HEK293 (cell line): Measurements from ENCODE around the gene TSPAN17.

Source experiments
- EGR2 ChIP-seq: fragments of 450-650 bp; formaldehyde crosslinking; IDR thresholded peaks from 2 replicates; pipeline ENCODE4 v1.5.1; 2016; ENCODE audit warnings: low read depth, missing biosample characterization, missing genetic modification characterization
- GLIS1 ChIP-seq: fragments of 450-650 bp; formaldehyde crosslinking; IDR thresholded peaks from 2 replicates; pipeline ENCODE4 v1.5.1; 2016; ENCODE audit warnings: missing biosample characterization, missing genetic modification characterization
- IKZF3 ChIP-seq: fragments of 450-650 bp; IDR thresholded peaks from 2 replicates; pipeline ENCODE4 v1.5.0; 2018; ENCODE audit warnings: missing biosample characterization, mild to moderate bottlenecking, missing genetic modification characterization, moderate library complexity
- ZBTB17 ChIP-seq: fragments of 450-650 bp; formaldehyde crosslinking; IDR thresholded peaks from 2 replicates; pipeline ENCODE4 v1.5.1; 2016; ENCODE audit warnings: missing biosample characterization, missing genetic modification characterization
- ZNF394 ChIP-seq: fragments of 450-650 bp; formaldehyde crosslinking; IDR thresholded peaks from 2 replicates; pipeline ENCODE4 v1.5.1; 2016; ENCODE audit warnings: missing biosample characterization, missing genetic modification characterization, mild to moderate bottlenecking, moderate library complexity, borderline replicate concordance
- ZNF404 ChIP-seq: fragments of 450-650 bp; formaldehyde crosslinking; IDR thresholded peaks from 2 replicates; pipeline ENCODE4 v1.5.1; 2017; ENCODE audit warnings: missing biosample characterization, missing genetic modification characterization
- ZNF600 ChIP-seq: fragments of 450-650 bp; formaldehyde crosslinking; IDR thresholded peaks from 2 replicates; pipeline ENCODE4 v1.5.1; 2016; ENCODE audit warnings: missing biosample characterization, missing genetic modification characterization
- ZNF626 ChIP-seq: fragments of 450-650 bp; sonication (Bioruptor Pico); formaldehyde crosslinking; IDR thresholded peaks from 2 replicates; pipeline ENCODE4 v1.5.1; 2018; ENCODE audit warnings: missing biosample characterization, missing genetic modification characterization, inconsistent platforms
- ZNF677 ChIP-seq: fragments of 450-650 bp; IDR thresholded peaks from 2 replicates; pipeline ENCODE4 v1.5.0; 2018; ENCODE audit warnings: missing biosample characterization, mild to moderate bottlenecking, missing genetic modification characterization, moderate library complexity
- TF ChIP-seq, protein P1 (sequence below): fragments of 450-650 bp; formaldehyde crosslinking; IDR thresholded peaks from 2 replicates; pipeline ENCODE4 v1.5.1; 2016; ENCODE audit warnings: missing biosample characterization, missing genetic modification characterization, borderline replicate concordance
- TF ChIP-seq, protein P2 (sequence below): fragments of 450-650 bp; formaldehyde crosslinking; conservative IDR thresholded peaks from 2 replicates; pipeline ENCODE4 v1.5.1; 2016; ENCODE audit warnings: low read depth, missing biosample characterization, missing genetic modification characterization
- TF ChIP-seq, protein P3 (sequence below): fragments of 450-650 bp; formaldehyde crosslinking; IDR thresholded peaks from 2 replicates; pipeline ENCODE4 v1.5.1; 2016; ENCODE audit warnings: missing biosample characterization, missing genetic modification characterization
- TF ChIP-seq, protein P4 (sequence below): sonication (generic); formaldehyde crosslinking; IDR thresholded peaks from 2 replicates; pipeline ENCODE4 v1.8.1; 2022; ENCODE audit warnings: mild to moderate bottlenecking, moderate library complexity, missing genetic modification reagents
- TF ChIP-seq, protein P5 (sequence below): fragments of 450-650 bp; formaldehyde crosslinking; IDR thresholded peaks from 2 replicates; pipeline ENCODE4 v1.5.1; 2016; ENCODE audit warnings: missing biosample characterization, missing genetic modification characterization, borderline replicate concordance
- TF ChIP-seq, protein P6 (sequence below): fragments of 450-650 bp; formaldehyde crosslinking; IDR thresholded peaks from 2 replicates; pipeline ENCODE4 v1.5.1; 2016; ENCODE audit warnings: missing biosample characterization, missing genetic modification characterization, borderline replicate concordance

The TSPAN17 gene

DNA sequence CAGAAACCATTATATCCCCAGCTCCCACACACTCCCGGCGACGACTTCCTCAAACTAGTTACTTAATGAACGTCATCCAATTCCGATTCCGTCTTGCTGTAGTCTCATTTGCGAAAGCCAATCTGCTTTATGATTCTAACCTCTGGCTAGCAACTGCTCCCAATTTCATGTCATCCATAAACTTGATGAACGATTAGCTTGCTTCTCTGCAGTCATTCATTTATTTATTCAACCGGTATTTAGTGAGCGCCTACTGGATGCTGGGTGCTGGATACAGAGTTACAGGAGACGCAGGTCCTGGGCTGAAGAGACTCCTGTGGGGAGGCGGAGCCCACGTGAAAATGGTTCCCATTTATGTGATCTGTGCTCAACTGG, 46.2 kb downstream of the TSPAN17 start (continued):
- TF ChIP-seq, protein P1, sequence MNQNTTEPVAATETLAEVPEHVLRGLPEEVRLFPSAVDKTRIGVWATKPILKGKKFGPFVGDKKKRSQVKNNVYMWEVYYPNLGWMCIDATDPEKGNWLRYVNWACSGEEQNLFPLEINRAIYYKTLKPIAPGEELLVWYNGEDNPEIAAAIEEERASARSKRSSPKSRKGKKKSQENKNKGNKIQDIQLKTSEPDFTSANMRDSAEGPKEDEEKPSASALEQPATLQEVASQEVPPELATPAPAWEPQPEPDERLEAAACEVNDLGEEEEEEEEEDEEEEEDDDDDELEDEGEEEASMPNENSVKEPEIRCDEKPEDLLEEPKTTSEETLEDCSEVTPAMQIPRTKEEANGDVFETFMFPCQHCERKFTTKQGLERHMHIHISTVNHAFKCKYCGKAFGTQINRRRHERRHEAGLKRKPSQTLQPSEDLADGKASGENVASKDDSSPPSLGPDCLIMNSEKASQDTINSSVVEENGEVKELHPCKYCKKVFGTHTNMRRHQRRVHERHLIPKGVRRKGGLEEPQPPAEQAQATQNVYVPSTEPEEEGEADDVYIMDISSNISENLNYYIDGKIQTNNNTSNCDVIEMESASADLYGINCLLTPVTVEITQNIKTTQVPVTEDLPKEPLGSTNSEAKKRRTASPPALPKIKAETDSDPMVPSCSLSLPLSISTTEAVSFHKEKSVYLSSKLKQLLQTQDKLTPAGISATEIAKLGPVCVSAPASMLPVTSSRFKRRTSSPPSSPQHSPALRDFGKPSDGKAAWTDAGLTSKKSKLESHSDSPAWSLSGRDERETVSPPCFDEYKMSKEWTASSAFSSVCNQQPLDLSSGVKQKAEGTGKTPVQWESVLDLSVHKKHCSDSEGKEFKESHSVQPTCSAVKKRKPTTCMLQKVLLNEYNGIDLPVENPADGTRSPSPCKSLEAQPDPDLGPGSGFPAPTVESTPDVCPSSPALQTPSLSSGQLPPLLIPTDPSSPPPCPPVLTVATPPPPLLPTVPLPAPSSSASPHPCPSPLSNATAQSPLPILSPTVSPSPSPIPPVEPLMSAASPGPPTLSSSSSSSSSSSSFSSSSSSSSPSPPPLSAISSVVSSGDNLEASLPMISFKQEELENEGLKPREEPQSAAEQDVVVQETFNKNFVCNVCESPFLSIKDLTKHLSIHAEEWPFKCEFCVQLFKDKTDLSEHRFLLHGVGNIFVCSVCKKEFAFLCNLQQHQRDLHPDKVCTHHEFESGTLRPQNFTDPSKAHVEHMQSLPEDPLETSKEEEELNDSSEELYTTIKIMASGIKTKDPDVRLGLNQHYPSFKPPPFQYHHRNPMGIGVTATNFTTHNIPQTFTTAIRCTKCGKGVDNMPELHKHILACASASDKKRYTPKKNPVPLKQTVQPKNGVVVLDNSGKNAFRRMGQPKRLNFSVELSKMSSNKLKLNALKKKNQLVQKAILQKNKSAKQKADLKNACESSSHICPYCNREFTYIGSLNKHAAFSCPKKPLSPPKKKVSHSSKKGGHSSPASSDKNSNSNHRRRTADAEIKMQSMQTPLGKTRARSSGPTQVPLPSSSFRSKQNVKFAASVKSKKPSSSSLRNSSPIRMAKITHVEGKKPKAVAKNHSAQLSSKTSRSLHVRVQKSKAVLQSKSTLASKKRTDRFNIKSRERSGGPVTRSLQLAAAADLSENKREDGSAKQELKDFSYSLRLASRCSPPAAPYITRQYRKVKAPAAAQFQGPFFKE (tag by site-specific recombination), result no peak
- TF ChIP-seq ZNF394 (tag by site-specific recombination) (no peak), EGR2 (tag by site-specific recombination) (no peak; the same call in none of the 2 replicates), ZNF626 (tag by site-specific recombination) (no peak), ZNF677 (tag by site-specific recombination) (no peak), GLIS1 (tag by site-specific recombination) (peak; percentile 58), ZNF404 (tag by site-specific recombination) (no peak), ZBTB17 (peak; percentile 71), IKZF3 (tag by site-specific recombination) (0 out of 2 replicates have a peak, but pooled peaks have one; percentile 6), ZNF600 (peak; percentile 85; the same call in 1 of the 2 replicates)
- TF ChIP-seq, protein P2, sequence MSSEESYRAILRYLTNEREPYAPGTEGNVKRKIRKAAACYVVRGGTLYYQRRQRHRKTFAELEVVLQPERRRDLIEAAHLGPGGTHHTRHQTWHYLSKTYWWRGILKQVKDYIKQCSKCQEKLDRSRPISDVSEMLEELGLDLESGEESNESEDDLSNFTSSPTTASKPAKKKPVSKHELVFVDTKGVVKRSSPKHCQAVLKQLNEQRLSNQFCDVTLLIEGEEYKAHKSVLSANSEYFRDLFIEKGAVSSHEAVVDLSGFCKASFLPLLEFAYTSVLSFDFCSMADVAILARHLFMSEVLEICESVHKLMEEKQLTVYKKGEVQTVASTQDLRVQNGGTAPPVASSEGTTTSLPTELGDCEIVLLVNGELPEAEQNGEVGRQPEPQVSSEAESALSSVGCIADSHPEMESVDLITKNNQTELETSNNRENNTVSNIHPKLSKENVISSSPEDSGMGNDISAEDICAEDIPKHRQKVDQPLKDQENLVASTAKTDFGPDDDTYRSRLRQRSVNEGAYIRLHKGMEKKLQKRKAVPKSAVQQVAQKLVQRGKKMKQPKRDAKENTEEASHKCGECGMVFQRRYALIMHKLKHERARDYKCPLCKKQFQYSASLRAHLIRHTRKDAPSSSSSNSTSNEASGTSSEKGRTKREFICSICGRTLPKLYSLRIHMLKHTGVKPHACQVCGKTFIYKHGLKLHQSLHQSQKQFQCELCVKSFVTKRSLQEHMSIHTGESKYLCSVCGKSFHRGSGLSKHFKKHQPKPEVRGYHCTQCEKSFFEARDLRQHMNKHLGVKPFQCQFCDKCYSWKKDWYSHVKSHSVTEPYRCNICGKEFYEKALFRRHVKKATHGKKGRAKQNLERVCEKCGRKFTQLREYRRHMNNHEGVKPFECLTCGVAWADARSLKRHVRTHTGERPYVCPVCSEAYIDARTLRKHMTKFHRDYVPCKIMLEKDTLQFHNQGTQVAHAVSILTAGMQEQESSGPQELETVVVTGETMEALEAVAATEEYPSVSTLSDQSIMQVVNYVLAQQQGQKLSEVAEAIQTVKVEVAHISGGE (tag by site-specific recombination), result peak; percentile 80
- TF ChIP-seq, protein P3, sequence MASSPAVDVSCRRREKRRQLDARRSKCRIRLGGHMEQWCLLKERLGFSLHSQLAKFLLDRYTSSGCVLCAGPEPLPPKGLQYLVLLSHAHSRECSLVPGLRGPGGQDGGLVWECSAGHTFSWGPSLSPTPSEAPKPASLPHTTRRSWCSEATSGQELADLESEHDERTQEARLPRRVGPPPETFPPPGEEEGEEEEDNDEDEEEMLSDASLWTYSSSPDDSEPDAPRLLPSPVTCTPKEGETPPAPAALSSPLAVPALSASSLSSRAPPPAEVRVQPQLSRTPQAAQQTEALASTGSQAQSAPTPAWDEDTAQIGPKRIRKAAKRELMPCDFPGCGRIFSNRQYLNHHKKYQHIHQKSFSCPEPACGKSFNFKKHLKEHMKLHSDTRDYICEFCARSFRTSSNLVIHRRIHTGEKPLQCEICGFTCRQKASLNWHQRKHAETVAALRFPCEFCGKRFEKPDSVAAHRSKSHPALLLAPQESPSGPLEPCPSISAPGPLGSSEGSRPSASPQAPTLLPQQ (tag by site-specific recombination), result no peak
- TF ChIP-seq, protein P4, sequence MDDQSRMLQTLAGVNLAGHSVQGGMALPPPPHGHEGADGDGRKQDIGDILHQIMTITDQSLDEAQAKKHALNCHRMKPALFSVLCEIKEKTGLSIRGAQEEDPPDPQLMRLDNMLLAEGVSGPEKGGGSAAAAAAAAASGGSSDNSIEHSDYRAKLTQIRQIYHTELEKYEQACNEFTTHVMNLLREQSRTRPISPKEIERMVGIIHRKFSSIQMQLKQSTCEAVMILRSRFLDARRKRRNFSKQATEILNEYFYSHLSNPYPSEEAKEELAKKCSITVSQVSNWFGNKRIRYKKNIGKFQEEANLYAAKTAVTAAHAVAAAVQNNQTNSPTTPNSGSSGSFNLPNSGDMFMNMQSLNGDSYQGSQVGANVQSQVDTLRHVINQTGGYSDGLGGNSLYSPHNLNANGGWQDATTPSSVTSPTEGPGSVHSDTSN (CRISPR knock-in tag), result no peak
- TF ChIP-seq, protein P5, sequence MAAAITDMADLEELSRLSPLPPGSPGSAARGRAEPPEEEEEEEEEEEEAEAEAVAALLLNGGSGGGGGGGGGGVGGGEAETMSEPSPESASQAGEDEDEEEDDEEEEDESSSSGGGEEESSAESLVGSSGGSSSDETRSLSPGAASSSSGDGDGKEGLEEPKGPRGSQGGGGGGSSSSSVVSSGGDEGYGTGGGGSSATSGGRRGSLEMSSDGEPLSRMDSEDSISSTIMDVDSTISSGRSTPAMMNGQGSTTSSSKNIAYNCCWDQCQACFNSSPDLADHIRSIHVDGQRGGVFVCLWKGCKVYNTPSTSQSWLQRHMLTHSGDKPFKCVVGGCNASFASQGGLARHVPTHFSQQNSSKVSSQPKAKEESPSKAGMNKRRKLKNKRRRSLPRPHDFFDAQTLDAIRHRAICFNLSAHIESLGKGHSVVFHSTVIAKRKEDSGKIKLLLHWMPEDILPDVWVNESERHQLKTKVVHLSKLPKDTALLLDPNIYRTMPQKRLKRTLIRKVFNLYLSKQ (tag by site-specific recombination), result no peak
- TF ChIP-seq, protein P6, sequence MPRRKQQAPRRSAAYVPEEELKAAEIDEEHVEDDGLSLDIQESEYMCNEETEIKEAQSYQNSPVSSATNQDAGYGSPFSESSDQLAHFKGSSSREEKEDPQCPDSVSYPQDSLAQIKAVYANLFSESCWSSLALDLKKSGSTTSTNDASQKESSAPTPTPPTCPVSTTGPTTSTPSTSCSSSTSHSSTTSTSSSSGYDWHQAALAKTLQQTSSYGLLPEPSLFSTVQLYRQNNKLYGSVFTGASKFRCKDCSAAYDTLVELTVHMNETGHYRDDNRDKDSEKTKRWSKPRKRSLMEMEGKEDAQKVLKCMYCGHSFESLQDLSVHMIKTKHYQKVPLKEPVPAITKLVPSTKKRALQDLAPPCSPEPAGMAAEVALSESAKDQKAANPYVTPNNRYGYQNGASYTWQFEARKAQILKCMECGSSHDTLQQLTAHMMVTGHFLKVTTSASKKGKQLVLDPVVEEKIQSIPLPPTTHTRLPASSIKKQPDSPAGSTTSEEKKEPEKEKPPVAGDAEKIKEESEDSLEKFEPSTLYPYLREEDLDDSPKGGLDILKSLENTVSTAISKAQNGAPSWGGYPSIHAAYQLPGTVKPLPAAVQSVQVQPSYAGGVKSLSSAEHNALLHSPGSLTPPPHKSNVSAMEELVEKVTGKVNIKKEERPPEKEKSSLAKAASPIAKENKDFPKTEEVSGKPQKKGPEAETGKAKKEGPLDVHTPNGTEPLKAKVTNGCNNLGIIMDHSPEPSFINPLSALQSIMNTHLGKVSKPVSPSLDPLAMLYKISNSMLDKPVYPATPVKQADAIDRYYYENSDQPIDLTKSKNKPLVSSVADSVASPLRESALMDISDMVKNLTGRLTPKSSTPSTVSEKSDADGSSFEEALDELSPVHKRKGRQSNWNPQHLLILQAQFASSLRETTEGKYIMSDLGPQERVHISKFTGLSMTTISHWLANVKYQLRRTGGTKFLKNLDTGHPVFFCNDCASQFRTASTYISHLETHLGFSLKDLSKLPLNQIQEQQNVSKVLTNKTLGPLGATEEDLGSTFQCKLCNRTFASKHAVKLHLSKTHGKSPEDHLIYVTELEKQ (tag by site-specific recombination), result peak; percentile 57; the same call in 1 of the 2 replicates
- TF ChIP-seq, all 188 proteins: peak for 17
